GM12878 (cell line): ENCODE results near the gene ADA.

Experiments used
- BRCA1 ChIP-seq: IDR thresholded peaks from 2 replicates; pipeline ENCODE4 v1.6.1; 2011; ENCODE audit warnings: low read depth, low read length, improper control_type of control experiment
- EGR1 ChIP-seq, 2 experiments: IDR thresholded peaks; 1 replicate in 1 of 2; 2 replicates in 1 of 2; pipeline ENCODE4 v1.6.1; 2011 to 2012; ENCODE audit warnings: low read depth in 2 of 2, low read length in 2 of 2, borderline replicate concordance in 1 of 2, mild to moderate bottlenecking in 1 of 2, moderate library complexity in 1 of 2
- EP300 ChIP-seq, 2 experiments: fragments of 150-350 bp in 1 of 2; IDR thresholded peaks; 2 replicates each; pipeline ENCODE4 v1.6.1; 2011 to 2012; ENCODE audit warnings: low read depth in 2 of 2, low read length in 2 of 2, borderline replicate concordance in 1 of 2, improper control_type of control experiment in 1 of 2, inconsistent platforms in 1 of 2; ENCODE audit not compliant: control insufficient read depth in 1 of 2
- ETV6 ChIP-seq, 2 experiments: fragments of 450-650 bp in 1 of 2; IDR thresholded peaks in 1 of 2; conservative IDR thresholded peaks in 1 of 2; 2 replicates each; pipeline ENCODE4 v1.6.1; 2014; ENCODE audit warnings: antibody characterized with exemption in 1 of 2, borderline replicate concordance in 1 of 2, low read depth in 1 of 2, mild to moderate bottlenecking in 1 of 2, moderate library complexity in 1 of 2
- POLR2A ChIP-seq: IDR thresholded peaks from 2 replicates; pipeline ENCODE4 v1.6.1; 2011; ENCODE audit warnings: low read depth, mild to moderate bottlenecking, low read length
- YY1 ChIP-seq: IDR thresholded peaks from 2 replicates; pipeline ENCODE4 v1.6.1; 2011; ENCODE audit warnings: low read depth, mild to moderate bottlenecking, low read length
- ZNF217 ChIP-seq: fragments of 450-650 bp; IDR thresholded peaks from 2 replicates; pipeline ENCODE4 v1.6.1; 2017; ENCODE audit warnings: antibody characterized with exemption, mild to moderate bottlenecking
- TF ChIP-seq, protein P1 (sequence below), 3 experiments: IDR thresholded peaks in 2 of 3; conservative IDR thresholded peaks in 1 of 3; 2 replicates each; pipeline ENCODE4 v1.5.1; 2011; ENCODE audit warnings: low read depth in 3 of 3, low read length in 3 of 3, mild to moderate bottlenecking in 3 of 3, control low read depth in 2 of 3, moderate library complexity in 2 of 3, inconsistent platforms in 1 of 3, mixed read lengths in 1 of 3; ENCODE audit not compliant: control insufficient read depth in 2 of 3, insufficient read depth in 1 of 3; ENCODE audit errors: extremely low read depth in 1 of 3
- TF ChIP-seq, protein P2 (sequence below): IDR thresholded peaks from 2 replicates; pipeline ENCODE4 v1.6.1; 2011; ENCODE audit warnings: low read depth, low read length, improper control_type of control experiment, borderline replicate concordance
- TF ChIP-seq, protein P3 (sequence below): fragments of 450-650 bp; formaldehyde crosslinking; IDR thresholded peaks from 2 replicates; pipeline ENCODE4 v1.4.0; 2022; ENCODE audit warnings: mild to moderate bottlenecking, moderate library complexity
- TF ChIP-seq, protein P4 (sequence below): fragments of 150-350 bp; IDR thresholded peaks from 2 replicates; pipeline ENCODE4 v1.6.1; 2016; ENCODE audit warnings: low read depth, low read length

DNA sequence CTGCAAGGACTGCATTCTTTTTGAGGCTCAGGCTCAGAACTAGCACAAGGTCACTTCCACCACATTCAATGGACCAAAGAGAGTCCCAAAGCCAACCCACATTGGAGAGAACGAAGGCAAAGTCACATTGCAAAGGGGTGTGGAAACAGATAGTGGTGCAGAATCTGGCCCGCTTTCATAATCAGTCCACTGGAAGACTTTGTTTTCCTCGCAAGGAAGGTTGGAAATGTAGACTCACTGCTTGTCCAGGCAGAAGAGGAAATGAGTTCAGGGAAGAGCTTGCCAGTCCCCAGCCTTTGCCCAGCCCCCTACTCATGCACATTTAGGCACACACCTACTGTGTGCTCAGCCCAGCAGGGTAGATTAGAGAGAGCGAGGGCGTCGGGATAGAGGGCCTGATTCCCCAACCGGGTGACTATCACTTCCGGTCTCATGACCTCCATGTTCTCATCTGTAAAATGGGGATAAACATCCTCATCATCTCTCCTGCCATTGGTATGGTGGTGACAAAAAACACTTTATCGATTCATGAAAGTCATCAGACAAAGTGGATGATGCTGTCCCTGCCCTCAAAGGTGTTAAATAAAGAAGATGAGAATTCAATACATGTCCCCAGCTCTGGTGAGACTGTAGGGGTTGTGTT lies 39.4 kb upstream of the ADA start:
- no peak for TF ChIP-seq YY1
- TF ChIP-seq, protein P1, sequence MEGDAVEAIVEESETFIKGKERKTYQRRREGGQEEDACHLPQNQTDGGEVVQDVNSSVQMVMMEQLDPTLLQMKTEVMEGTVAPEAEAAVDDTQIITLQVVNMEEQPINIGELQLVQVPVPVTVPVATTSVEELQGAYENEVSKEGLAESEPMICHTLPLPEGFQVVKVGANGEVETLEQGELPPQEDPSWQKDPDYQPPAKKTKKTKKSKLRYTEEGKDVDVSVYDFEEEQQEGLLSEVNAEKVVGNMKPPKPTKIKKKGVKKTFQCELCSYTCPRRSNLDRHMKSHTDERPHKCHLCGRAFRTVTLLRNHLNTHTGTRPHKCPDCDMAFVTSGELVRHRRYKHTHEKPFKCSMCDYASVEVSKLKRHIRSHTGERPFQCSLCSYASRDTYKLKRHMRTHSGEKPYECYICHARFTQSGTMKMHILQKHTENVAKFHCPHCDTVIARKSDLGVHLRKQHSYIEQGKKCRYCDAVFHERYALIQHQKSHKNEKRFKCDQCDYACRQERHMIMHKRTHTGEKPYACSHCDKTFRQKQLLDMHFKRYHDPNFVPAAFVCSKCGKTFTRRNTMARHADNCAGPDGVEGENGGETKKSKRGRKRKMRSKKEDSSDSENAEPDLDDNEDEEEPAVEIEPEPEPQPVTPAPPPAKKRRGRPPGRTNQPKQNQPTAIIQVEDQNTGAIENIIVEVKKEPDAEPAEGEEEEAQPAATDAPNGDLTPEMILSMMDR (IDR thresholded peaks at IDR 0.05 in 2 of 3, conservative IDR thresholded peaks at IDR 0.05 in 1 of 3; ENCODE audit: control insufficient read depth in 2 of 3, extremely low read depth in 1 of 3, insufficient read depth in 1 of 3, low read depth in 3 of 3, low read length in 3 of 3) = no peak
- TF ChIP-seq ETV6 (conservative IDR thresholded peaks at IDR 0.05 in 1 of 2, IDR thresholded peaks at IDR 0.05 in 1 of 2; ENCODE audit: borderline replicate concordance in 1 of 2, low read depth in 1 of 2) = no peak
- TF ChIP-seq EGR1 (IDR thresholded peaks at IDR 0.05; ENCODE audit: borderline replicate concordance in 1 of 2, low read depth in 2 of 2, low read length in 2 of 2) = no peak
- TF ChIP-seq, protein P2, sequence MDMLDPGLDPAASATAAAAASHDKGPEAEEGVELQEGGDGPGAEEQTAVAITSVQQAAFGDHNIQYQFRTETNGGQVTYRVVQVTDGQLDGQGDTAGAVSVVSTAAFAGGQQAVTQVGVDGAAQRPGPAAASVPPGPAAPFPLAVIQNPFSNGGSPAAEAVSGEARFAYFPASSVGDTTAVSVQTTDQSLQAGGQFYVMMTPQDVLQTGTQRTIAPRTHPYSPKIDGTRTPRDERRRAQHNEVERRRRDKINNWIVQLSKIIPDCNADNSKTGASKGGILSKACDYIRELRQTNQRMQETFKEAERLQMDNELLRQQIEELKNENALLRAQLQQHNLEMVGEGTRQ = no peak
- TF ChIP-seq, protein P3, sequence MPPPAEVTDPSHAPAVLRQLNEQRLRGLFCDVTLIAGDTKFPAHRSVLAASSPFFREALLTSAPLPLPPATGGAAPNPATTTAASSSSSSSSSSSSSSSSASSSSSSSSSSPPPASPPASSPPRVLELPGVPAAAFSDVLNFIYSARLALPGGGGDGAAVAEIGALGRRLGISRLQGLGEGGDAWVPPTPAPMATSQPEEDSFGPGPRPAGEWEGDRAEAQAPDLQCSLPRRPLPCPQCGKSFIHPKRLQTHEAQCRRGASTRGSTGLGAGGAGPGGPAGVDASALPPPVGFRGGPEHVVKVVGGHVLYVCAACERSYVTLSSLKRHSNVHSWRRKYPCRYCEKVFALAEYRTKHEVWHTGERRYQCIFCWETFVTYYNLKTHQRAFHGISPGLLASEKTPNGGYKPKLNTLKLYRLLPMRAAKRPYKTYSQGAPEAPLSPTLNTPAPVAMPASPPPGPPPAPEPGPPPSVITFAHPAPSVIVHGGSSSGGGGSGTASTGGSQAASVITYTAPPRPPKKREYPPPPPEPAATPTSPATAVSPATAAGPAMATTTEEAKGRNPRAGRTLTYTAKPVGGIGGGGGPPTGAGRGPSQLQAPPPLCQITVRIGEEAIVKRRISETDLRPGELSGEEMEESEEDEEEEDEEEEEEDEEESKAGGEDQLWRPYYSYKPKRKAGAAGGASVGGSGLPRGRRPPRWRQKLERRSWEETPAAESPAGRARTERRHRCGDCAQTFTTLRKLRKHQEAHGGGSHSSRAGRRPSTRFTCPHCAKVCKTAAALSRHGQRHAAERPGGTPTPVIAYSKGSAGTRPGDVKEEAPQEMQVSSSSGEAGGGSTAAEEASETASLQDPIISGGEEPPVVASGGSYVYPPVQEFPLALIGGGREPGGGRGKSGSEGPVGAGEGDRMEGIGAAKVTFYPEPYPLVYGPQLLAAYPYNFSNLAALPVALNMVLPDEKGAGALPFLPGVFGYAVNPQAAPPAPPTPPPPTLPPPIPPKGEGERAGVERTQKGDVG (CRISPR knock-in tag) = no peak
- TF ChIP-seq ZNF217 = no peak
- TF ChIP-seq, protein P4, sequence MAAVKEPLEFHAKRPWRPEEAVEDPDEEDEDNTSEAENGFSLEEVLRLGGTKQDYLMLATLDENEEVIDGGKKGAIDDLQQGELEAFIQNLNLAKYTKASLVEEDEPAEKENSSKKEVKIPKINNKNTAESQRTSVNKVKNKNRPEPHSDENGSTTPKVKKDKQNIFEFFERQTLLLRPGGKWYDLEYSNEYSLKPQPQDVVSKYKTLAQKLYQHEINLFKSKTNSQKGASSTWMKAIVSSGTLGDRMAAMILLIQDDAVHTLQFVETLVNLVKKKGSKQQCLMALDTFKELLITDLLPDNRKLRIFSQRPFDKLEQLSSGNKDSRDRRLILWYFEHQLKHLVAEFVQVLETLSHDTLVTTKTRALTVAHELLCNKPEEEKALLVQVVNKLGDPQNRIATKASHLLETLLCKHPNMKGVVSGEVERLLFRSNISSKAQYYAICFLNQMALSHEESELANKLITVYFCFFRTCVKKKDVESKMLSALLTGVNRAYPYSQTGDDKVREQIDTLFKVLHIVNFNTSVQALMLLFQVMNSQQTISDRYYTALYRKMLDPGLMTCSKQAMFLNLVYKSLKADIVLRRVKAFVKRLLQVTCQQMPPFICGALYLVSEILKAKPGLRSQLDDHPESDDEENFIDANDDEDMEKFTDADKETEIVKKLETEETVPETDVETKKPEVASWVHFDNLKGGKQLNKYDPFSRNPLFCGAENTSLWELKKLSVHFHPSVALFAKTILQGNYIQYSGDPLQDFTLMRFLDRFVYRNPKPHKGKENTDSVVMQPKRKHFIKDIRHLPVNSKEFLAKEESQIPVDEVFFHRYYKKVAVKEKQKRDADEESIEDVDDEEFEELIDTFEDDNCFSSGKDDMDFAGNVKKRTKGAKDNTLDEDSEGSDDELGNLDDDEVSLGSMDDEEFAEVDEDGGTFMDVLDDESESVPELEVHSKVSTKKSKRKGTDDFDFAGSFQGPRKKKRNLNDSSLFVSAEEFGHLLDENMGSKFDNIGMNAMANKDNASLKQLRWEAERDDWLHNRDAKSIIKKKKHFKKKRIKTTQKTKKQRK = no peak
- TF ChIP-seq EP300 (IDR thresholded peaks at IDR 0.05; ENCODE audit: borderline replicate concordance in 1 of 2, control insufficient read depth in 1 of 2, low read depth in 2 of 2, low read length in 2 of 2) = no peak
- TF ChIP-seq BRCA1 = no peak
- no peak for TF ChIP-seq POLR2A
